HG03139 (cell line): ENCODE data around the gene LILRB4.
"Not testable (repeated sequence)": the region's sequence is repeated elsewhere in the genome, so short reads cannot be mapped to it uniquely, and the experiment has no call there.

Source experiments
- ATAC-seq: cut with Tn5 transposase; IDR thresholded peaks from one replicate; pipeline ENCODE4 v1.9.1; 2021; ENCODE audit not compliant: unreplicated experiment

LILRB4 gene

GRCh38 chr19:54691582-54692297 lies 29.0 kb downstream of the LILRB4 start:
- no peak for ATAC-seq

GRCh38 chr19:54692298-54692615 lies 29.5 kb downstream of the LILRB4 start:
- no peak for ATAC-seq

GRCh38 chr19:54694648-54695047 lies 31.9 kb downstream of the LILRB4 start:
- no peak for ATAC-seq

GRCh38 chr19:54696117-54696548 lies 33.3 kb downstream of the LILRB4 start:
- ATAC-seq = no peak

- ATAC-seq = no peak
Measured at GRCh38 chr19:54696766-54697165, 34.0 kb downstream of the LILRB4 start.

- ATAC-seq = not testable (repeated sequence)
Measured at GRCh38 chr19:54697716-54698115, 34.9 kb downstream of the LILRB4 start.

- ATAC-seq = no peak
Measured at GRCh38 chr19:54704928-54705327, 42.1 kb downstream of the LILRB4 start.

- no peak for ATAC-seq
Measured at GRCh38 chr19:54707962-54708361, 45.2 kb downstream of the LILRB4 start.

GRCh38 chr19:54708781-54709180 lies 46.0 kb downstream of the LILRB4 start:
- ATAC-seq = no peak

- no peak for ATAC-seq
Measured at GRCh38 chr19:54709212-54709948, 46.6 kb downstream of the LILRB4 start.

- ATAC-seq = not testable (repeated sequence)
Measured at GRCh38 chr19:54709956-54710355, 47.2 kb downstream of the LILRB4 start.
